HG03378 (cell line): Measurements from ENCODE around the gene HOXB5.

ENCODE experiments used
- ATAC-seq: cut with Tn5 transposase; IDR thresholded peaks from one replicate; pipeline ENCODE4 v1.9.1; 2021; ENCODE audit warnings: mild to moderate bottlenecking, moderate library complexity; ENCODE audit not compliant: unreplicated experiment

The HOXB5 gene

DNA sequence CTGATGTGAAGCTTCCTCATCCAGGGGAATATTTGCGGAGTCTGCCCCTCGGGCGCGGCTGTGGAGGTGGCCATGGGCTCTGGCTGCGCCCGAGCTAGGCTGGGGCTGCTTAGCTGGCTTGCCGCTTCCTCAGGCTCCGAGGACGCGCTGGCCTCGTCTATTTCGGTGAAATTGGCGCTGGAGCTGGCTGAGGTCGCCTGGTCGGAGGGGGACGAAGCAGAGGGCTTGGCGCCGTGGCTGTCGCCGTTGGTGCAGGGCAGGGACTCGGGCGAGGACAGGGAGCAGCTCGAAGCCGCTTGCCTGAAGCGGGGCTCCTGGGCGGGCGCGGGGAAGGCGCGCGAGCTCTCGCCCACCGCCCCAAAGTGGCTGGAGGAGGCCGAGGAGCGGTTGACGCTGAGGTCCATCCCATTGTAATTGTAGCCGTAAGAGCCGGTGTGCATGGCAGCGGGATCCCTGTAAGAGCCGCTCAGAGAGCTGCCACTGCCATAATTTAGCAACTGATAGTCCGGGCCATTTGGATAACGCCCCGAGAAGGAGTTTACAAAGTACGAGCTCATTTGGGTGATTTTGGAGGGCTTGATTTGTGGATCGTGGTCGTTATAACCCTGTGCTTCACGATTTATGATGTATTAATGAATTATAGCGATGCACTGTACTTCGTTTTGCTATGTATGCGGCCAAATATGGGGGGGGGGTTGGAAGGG is at the start of gene HOXB5:
HOXB5 (minus strand) TSS at position 654 of the 704 bp plus-strand sequence; CDS start at position 557, 97 bp downstream.
- no peak for ATAC-seq

DNA sequence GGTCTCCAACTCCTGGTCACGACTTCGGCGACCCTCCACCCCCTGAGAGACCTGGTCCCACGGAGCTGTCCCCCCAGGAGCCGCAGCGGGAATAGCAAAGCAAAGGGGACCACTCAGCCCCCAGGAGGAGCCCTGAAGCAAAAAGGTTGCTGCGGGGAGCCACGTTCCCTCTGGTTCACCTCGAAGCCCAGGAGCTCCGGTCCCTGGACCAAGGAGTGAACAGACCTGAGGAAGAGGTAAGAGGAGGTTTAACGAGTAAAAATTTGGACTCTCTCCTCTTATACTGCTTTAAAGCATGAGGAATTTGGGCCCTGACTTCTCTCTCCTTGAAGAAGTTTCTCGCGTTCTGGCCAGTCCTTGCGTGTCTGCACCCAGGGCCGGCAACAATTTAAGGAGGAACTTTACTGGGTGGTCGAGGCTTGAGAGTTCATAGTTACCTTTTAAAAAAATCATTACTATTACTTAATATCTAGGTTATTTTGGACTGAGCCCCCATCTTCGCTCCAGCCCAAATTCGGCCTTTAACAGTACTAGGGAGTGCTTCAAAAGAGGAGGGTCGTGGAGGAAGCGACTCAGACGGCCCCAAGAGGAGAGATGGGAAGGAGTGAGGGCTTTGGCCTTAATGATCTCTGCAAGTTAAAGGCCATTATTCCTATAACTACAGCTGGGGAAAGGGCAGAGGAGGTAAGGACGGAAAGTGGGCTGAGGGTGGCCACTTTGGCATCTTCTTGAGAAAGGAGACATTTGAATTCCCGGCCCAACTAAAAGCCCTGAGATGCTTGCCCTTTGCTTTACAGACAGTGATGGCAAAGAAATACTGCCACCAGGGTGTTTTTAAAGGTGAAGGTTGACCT is 49.5 kb upstream of the HOXB5 start:
- ATAC-seq: no peak

DNA sequence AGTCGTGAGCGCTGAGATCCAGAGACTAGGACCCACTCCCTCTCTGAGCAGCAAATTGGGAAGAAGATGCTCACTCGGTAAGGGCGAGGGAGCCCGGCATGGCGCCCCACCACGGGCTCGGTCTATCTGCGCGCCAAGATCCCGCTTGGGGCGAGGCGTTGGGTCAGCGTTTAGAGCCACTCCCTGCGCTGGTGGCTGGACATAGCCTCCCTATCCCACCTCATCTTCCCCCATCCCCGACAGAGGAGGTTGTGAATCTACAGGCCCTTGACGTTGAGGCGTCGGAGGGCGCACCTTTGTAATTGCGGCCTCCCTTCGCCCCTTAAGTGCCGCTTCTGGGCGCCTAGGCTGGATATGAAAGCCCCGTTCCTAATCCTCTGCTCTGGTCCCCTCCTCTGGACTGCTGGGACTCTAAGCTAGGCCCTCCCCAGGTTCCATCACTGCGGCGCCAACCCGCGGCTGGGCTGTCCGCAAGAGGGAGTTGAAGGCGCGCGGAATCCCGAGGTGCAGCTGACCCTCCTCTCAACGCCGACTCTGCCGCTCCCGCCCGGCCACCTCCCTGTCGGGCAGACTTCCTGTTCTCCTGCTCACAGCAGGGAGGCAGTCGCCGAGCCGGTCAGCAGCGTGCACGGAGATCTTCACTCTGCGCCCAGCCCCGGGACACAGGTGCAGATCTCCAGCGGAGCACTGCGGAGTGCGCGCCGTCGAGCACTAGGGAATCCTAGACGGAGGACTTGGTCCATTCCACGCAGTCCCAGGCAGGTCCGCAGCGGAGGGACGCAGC is 48.7 kb upstream of the HOXB5 start:
- no peak for ATAC-seq

DNA sequence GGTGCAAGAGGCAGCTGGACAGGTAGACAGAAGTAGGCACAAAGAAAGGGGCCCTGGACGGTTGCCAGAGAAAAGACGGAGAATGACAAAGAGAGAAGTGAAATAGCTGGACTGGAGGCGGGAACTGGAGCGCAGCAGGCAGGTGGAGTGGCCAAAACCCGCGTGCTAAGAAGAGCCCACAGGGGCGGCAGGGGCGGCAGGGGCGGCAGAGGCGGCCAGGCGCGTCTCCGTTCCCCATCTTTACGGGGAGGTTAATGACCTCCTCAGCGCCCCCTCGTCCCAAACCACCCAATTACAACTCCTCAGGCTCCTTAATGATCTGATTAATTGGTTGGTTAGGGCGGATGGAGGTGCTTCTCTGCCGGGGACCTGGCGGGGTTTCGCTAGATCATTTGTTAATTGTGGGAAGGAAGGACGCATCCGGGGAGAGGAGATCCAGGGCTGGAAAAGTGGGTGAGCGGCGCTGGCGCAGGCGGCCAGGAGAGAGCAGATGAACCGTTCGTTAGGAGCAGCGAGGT is 48.0 kb upstream of the HOXB5 start:
- ATAC-seq: no peak

DNA sequence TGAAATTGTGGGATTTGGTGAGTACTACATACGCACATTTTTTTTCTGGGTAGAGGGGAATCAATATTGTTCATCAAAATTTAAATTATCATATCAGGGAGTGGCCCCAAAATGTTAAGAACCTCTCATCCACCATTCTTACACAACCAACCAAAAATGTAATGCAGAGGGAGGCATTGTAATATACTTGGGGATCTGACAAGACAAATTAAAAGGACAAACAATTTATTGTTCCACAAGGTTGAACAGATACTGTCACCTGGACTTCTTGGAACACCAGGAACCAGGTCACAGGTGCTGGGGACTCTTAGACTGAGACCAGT is 47.2 kb upstream of the HOXB5 start:
- no peak for ATAC-seq

DNA sequence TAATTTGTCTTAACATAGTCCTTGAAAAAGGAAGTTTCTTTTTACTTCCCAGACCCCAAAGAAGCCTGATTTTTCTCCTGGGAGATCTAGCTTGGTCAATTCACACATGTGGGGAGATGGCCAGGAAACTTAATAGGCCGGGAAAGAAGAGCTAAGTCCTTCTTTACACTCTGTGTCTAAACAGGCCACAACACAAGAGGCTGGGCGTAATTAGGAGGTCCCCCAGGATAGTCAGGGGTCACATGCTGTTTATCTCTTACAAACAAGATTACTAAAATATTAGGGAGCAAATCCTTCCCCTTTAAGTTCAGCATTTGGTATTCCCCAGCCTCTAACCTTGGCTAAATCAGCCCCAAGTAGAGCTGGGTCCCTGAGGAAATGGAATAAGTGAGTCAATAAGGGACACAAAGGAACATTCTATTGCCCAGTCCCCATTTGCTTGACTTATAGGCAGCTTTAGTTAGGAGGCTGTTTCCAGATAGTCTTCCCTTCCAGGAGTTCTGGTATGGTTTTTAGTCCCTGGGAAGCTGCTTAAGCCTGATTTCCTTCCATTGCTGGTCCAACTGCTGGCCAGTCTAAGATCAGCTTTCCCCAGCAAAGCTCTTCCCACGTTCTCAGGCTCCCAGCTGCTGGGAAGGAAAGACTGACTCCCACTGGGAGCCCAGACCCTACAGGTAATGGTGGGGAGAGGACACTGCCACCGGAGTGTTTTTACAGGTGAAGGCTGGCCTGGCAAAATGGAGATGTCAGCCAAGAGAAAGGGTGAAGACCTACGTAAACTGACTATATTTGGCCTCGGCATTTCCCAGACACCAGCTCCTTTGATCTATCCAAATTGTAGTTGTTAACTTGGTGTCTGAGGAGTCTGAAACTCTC is 46.6 kb upstream of the HOXB5 start:
- ATAC-seq: no peak

DNA sequence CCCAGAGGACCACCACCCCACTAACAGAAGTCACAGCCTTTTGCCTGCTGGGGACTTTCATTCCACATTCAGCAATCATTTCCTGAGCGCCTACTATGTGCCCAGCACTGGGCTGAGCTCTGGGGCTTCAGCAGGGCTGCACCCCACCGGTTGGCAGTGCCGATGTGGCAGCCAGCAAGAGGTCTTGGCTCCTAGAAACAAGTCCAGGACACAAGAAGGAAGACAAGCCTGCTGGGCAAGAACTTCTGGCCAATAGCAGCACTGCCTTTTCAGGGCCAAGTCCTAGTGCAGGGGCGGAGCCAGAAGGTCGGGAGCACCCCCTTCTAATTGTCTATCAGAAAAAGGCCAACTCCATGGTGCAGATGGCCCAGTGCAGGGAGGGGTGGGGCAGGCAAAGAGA is 45.6 kb upstream of the HOXB5 start:
- ATAC-seq: no peak

DNA sequence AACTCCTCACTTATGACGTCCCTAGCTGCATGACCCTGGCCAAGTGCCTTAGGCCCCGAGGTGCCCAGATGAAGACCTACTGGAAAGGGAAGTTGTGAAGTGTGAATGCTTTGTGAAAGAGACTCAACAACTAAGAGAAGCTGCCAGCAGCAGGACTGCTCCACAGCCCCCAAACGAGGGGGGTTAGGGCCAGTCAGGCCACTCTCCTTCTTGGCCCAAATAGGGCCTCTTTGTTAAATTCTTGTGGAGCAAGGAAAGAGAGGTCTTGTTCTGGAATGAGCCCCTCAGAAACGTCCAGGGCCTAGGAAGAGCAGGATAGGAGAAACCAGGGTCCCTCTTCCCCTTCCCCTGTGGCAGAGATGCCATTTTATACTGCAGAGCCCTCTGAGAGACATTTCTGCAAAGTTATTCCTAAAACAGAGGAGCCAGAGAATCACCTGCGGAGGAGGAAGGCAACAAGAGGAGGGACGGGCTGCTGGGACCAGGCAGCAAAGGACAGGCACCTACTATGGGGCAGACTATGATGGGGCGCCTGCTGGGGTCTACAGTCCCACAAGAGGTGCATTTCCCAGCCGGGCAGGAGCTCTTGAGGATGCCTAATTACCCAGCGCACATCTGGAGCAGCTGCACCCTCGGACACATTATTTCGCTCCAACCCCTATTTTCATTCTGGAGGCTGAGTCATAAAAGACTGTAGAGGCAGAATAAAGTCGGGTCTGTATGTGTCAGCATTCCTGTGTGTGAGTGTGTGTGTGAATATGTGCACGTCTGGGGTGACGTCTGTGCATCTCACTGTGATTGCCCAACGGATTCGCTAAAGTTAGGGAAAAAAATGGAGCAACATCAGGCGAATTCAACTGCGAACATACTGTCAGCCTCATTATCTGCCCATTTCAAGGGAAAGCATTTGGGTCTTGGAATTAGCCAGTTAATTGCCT is 44.0 kb upstream of the HOXB5 start:
- no peak for ATAC-seq

DNA sequence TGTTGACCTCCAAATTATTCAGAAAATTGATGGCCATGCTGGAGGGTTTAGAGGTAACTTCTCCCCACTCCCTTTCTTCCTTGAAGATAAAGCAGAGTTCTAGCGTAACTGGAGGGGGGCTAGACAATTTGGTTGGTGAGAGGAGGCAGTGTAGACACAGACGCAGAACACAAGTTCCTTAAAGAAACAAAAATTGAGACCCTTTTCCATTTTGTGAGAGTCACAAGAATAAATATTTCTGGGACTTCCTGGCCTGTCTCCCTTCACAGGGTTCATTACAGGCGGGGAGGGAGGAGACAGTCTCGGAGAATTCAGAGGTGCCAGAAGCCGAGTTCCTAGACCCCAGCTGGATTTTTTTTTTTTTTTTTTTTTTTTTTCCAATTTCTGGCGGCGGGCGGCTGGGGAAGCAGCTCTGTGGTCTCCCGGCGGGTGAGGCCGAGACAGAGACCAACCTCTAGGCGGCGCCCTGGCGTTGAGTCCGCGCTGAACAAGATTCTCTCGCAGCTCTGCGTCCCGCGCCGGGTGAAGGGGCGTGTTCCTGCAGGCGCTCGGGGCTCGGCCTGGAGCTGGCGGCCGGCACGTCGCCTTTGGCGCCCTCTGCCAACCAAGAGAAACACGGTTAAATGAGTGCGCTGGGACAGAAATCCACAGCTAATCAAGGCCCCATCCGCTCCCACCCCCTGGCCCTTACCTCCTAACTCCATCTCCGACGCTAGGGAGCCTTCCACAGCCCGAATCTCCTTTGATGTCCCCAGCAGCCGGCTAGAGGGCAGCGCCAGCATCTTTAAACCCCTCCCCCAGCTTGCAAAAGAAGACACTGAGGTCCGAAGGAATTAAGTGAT is 42.8 kb upstream of the HOXB5 start:
- no peak for ATAC-seq

DNA sequence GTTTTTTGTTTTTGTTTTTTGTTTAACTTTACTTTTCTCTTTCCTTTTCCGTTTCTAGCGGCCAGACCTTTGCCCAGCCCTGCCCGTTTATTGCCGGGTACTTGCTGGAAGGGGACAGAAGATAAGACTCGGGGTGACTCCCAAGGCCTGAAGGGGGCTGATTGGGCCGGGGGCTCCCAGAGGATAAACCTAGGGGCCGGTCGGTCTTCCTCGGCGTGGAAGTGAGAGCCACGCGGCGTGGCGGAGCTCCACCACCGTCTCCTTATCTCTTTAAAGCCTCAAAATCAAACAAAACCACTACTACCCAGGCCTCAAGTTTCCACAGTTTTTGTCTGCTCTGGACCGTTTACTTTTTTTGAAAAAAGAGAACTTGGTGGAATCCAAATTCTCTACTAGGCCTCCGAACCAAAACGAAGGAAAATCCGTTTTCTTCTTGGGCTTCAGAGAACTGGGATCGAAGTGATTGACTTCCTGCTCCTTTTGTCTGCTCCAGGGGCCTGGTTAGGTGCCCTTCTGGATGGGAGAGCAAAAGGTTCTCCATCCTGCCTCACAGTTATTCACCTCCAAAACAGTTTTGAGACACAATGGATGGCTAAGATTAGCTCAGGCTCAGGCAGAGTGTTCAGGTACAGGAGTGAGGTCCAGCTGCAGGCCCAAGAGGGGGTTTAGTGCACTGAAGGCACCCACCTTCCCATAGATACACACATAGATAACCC is 41.1 kb upstream of the HOXB5 start:
- ATAC-seq: no peak

DNA sequence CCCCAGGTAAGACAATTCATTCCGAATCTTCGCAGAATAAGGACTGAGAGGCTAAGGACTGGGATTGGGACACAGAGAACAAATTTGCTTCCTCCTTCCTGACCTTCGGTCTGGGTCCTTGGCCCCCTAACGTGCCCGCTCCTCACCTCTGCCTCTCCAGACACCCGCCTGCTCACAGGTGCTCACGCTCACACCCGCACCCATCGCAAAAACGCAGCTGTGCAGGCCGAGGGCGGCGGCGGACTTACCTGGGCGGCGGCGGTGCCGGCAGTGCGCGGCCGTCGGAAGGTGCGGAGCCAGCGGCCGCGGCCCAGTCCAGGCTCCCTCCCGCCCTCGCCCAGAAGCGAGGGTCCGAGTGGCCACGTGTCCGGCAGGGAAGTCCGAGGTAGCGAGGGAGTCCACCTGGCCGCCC is 39.7 kb upstream of the HOXB5 start:
- no peak for ATAC-seq

DNA sequence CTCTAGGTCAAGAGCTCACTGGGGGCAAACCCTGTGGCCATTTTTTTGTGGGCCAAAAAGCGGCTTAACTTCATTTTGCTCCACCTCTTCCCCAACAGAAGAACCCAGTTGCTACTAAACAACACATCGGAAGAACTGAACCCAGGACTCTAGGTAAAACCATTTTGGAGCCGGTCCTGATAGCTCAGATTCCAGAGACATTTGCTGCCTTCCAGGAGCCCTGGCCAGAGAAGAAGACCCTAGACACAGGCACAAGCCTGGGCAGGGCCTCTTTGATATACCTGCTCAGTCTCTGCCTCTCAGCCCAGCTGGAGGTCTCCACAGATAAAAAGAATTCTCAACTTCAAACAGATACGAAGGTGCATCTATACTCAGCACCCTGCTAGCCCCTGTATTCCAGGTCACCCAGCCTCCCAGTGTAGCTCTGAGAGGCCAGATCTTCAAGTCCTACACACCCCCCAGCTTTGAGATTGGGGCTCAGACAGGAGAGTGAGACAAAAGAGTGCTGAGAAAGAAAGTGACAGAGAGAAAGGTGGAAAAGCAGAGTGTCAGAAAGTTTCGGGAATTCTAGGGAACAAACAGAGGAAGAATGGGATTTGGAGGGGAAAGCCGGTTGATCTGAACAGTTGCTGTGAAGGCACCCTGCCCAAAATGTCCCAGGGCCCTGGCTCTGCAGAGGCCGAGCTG is 39.1 kb upstream of the HOXB5 start:
- ATAC-seq: no peak

DNA sequence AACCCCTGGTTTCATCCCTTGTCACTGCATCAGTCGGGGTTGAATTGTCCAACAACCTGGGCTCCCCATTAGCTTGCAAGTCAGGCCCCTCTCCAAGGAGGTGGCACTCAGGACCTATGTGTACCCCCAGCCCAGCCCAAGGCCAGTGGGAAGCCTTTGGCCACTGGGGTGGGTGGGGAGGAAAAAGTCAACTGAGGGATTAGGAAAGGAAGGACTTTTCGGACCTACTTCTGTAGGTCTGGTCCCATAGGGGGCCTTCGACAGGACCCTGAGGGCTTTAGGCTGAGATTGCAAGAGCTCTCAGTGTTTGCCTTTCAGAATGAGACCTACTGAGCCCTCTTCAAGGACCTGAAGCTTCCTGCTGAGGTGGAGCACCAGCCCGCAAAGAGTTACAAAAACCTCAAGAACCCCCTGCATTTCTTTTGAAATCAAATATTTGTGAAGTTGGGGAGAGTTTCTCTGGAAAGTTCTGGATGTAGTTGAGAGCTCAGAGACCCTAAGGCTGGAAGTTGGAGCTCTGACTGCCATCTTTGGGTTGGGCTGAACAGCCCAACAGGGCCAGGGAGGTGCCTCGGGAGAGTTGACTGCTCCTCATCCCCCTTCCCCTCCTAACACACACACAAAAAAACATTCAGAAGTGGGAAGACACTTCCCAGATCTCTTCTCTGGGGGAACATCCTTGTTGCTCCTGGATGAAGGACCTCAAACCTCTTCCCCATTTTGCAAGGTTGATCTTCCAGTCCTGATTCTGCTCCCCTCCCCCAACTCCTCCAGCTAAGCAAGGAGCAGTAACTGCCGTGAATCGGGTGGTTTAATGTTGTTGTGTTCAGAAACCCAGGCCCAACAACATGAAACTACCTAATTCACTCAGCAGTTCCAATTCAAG is 38.4 kb upstream of the HOXB5 start:
- no peak for ATAC-seq

DNA sequence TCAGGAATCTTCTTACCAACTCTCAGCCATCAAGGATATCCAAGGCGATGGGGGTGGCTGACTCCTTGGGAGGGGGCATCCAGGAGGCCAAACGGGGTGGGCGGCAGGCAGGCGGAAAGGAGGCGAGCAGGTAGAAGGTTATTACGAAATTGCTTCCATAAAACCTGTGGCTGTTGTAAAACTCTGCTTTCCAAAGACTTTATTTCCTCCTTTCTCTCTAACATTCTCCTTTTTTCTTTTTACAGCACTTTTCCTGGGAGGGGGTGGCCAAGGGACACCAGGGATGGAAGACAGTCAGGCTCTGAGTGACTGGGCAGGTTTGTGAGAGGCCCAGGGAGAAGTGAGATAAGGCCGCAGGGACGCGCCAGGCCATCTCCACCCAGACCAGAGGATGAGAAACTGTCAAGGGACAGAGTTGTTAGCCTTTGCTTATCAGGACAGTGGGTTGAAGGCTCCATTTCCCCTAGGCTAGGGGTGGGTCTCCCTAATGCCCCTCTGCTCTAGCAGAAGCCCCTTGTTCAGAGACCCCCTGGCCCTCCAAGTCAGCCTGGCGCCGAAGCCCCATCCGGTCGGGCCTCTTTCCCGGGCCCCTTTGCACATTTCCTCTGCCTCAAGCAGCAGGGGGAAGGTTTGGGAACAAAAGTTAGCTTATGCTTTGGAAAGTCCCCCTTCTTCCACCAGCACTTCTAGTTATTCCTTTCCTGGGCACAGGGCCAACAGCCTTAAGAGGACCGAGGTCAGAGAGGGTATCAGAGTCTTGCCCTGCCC is 37.5 kb upstream of the HOXB5 start:
- ATAC-seq: no peak
